Superior temporal gyrus (tissue), 1 donor: ENCODE data around the gene PCDH9.
A peak's percentile ranks its signal among the peaks of the same experiment; 100 is the strongest.

Experiments
- DNase-seq: peaks from one replicate; pipeline ENCODE4 v3.0.0-alpha.2; 2016; ENCODE audit errors: extremely low spot score

The PCDH9 gene

DNA sequence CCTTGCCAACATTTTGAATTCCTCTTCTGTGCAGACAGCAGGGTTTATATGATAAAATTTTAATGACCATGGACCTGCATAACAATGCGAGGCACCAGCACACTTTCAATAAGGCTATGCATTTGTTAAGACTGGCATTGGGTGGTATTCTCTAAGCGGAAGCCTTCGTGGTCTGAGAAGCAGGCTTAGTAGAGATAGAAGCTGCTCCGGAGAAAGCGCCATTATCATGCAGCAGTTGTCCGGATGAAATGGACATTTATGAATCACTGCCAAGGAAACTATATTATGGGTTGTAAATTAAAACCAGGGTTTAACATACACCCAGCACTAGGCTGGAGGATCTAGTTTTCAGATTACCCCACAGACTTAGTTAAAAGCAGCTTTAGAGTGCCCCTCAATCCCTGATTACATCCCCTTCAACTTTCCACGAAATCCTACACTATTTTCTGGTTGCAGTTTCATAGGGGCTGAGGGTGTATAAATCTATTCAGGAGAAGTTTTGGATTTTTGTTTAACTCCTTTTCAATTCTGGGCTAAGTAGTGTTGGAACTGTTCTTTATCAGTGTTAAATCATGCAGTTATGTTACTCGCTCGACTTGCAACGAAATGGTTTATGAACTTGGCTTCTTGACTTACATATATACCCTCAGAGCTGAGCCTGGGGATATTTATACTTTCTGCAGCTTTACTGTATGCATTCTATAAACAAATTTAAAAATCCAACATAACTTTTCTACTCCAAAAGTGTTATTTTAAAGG is 193.3 kb downstream of the PCDH9 start:
- peak; percentile 82 for DNase-seq

DNA sequence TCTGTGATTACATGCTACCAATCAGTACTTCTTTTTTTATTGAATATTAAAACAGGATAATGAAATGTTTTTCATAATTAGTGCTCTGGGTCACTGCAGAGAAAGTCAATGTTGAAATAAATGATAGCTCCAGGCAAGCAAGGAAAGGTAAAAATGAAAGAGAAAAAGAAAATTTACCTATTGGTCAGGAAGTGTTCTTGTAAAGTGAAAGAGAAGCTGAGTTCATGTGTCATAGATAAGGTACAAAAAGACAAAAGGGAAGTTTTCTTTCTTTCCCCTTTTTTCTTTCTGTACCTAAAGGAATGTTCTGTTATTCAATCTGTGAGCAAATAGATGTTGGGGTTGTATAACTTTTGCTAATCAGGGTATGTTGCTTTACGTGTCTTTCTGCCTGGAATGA is 197.0 kb downstream of the PCDH9 start:
- DNase-seq = no peak

DNA sequence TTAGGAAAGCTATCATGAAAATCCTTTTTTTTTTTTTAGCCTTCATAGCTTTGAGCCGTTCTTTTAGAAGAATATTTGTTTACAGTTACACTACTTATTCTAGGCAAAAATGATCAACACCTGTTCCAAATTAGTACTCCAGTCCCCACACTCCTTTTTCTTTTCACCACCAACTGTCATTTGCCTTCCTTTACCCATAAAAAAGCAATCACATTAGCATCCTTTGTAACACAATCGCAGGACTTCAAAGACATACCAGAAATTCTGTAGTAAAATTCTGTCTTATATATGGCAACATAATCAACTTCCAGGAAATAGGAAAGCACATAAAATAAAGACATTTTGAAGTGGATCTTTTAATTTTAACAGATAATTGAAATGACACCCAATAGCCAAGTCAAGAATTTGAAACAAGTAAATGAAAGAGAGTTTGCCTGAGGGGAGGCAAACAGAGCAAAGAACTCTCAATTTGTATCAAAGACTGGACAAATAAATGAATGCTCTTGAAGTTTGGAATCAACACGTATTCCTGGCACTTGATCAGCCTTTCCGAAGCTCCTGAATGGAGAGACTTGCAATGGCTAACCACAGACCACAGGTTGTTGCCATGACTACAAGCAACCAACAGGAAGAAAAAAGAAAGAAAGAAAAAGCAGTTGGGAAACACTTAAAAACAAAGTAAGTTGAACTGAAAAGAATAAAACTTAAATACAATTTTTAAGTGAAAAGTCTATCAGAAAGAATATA is 206.8 kb downstream of the PCDH9 start:
- DNase-seq = no peak

DNA sequence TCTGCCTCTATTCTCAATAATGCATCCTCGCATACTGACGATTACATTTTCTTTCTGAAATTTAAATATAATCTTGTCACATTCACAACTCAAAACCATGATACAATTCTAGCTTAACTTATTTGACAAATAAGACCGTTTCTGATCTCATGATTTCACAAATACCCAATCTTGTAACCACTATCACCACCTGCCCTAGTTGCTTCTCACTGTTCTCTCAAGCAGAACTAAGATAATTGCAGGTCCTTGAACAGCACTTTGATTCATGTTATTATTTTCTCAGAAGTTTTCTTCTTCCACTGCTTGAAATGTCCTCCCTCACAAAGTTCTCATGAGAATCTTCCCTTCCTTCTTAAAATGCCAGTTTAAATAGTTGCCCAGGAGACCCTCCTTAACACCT is 211.4 kb downstream of the PCDH9 start:
- no peak for DNase-seq

DNA sequence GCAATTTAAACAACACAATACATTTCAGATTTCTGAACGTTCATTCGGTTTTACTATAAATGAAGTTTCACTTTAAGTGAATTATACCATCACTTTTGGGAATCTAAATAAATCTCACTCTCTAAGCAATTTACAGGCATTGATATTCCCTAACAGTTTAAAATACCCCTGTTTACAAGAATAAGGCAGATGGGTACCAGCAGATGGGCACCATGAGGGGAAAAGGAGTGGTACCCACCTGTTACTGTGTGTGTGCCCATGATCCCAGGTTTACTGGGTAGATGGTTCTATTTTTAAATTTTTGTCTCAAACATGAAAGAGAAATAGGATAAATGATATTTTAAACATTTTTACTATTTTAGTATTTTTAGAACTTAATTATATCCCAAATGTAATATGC is 212.9 kb downstream of the PCDH9 start:
- no peak for DNase-seq

DNA sequence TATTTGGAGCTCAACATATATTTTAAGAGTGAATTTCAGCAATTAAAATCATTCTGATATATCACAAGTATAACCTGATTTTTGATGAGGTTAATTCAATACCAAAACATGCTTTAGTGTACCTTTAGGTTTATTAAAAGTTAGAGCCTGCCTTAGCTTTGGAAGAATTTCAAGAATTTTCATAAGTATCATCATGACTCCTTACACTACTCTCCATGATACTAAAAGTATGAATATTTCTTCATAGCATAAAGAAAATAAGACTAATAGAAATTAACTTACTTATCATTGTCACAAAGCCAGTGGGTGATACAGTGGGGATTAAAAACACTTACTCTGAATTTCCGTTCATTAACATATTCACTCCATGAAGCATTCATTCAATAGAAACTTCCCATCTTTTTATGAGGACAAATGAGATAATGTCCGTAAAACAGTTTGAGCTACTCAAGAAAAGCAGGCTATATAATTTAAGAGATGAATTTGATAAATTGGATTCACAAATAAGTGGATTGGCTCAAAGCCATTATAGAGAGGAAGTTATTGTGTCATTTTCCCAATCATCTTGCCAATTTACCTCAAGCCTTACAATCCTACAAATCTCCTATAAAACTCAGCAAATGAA is 214.0 kb downstream of the PCDH9 start:
- DNase-seq = no peak

DNA sequence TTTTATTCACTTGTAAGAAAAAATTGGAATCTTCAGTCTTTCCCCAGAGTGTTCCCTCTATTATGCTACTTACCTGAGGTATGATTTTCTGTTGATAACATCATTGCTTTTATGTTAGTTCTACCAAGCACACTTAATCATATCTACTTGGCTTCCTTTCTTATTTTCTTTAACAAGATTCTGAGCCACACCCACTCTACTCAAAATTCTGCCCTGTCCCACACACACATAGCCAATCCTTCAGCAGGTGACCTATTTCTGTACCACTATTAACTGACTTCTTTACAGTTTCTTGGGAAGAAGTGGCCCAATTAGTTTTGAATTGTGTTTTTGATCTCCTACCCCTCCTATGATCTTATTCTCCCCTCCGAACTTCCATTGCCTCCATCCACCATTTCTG is 215.7 kb downstream of the PCDH9 start:
- no peak for DNase-seq

DNA sequence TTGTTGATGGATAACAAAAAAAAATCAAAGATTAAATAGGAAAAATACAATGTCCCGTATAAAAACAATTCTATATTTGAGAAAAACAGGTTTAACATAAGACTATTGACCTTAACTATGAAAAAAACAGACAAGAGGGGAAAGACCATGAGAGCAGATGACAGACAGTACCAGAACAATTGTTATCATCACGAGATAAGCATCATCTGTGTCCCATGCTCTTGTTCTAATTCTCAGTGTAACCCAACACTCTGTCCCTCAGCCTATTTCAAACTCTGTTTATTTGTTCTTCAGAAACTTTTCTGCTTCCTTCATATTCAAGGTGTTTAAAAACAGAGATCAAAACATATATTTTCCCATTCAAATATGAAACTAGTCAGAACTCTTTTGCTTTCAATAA is 216.4 kb downstream of the PCDH9 start:
- no peak for DNase-seq

DNA sequence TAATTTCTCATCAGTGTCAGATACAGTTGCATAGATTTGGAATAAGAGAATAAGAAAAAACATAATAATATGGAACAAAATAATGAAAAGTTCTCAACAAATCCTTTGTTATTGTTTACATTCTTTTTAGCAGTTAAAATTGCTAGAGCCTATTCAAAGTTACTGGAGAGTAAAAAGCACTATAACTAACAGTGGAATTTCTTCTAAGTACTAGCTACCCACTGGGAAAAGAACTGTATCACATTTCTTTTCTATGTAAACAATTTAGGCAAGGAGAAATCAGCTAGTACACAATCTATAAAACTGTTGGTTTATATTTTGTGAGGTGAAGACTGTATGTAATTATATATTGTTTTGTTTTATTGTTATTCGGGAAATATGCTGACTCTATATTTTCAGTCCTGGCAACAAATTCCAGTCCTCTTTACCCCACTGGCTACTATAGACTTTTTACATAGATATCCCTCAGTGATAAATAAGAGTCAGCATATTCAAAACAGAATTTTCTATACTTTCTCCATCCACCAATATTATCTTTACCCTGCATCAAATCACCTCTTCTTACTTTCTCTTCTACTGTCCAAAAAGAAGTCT is 222.0 kb downstream of the PCDH9 start:
- DNase-seq = no peak

DNA sequence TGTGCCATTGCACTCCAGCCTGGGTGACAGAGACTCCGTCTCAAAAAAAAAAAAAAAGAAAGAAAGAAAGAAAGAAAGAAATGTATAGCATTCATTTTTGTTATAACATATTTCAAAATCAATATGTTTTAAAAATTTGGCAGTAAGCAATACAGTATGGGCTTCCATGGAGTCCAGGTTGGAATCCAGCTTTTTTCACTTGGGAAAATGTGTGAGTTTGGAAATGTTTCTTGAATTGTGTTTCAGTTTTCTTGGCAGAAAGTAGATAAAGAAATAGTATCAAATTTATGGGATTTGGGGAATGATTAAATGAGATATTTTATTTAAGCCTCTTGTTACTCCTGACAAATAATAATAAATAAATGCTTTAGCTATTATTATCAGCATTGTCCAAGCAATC is 225.6 kb downstream of the PCDH9 start:
- no peak for DNase-seq

DNA sequence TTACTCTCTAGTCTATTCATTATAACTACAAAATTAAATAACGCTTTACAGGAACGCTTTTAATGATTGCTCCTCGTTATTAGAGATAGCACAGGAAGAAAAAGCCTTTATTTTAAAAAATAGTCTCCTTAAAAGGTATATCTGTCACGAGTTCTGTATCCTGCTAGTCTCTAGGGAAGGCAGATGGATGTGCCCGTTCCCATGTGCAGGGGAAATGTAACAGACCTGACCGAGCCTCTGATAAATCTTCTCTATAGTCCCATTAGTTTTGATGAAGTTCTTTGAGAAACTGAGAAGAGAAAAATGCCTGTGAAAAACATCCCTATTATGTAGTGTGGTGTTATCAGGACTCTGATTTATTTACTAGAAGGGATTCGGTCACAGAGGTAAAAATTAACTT is 226.4 kb downstream of the PCDH9 start:
- DNase-seq = no peak

DNA sequence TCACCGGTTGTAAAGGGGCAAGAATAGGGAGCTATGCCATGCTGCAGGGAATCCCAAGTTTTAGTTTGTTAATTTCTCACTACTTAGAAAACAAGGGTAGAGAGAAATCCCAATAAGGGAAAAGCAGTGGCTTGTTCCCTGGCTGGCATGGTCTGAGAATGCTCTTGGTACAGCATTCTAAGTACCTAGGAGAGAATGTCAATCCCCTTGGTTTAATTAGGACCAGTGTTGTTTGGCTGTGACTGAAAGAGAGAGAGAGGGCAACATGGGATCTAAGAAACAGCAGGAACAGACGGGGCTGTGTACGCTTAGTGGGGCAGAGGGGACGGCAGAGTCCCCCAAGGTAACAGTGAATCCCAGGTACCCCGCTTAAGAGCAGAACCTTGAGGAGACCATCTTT is 228.8 kb downstream of the PCDH9 start:
- DNase-seq = no peak

DNA sequence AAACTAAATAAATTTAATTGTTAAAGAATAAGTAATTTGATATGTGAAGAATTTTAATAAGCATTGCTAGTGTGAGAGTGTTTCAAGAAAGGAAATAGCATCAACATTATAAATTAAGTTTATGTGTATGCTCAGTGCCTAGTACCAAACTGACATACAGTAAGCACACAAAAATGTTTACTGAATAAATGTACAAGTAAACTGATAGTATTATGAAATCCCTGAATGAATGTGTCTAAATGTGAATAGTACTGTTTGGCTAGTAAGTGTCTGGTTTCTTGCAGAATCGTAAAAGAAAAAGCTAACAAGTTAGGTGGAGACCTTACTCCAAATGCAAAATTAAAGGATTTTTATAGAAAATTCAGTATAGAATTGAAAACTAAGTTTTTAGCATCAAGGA is 233.6 kb downstream of the PCDH9 start:
- no peak for DNase-seq

DNA sequence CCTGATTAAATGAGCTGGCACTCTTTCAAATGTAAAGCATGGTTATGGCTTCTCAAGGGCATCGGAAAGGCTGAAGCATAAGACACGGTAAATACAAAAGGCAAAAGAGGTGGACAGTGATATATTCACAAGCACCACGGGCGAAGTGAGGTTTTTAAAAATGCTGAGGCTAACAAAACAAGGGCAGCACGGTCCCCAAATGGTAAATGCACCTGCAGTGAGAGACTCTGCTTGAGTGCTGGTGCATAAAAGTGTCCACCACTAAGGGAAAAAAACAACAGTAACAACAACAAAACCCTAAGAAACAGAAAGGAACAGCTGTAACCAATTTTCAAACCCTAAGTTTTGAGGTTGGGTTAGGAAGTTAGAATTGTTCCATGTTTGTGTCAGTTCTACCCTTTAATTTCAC is 234.9 kb downstream of the PCDH9 start:
- no peak for DNase-seq

DNA sequence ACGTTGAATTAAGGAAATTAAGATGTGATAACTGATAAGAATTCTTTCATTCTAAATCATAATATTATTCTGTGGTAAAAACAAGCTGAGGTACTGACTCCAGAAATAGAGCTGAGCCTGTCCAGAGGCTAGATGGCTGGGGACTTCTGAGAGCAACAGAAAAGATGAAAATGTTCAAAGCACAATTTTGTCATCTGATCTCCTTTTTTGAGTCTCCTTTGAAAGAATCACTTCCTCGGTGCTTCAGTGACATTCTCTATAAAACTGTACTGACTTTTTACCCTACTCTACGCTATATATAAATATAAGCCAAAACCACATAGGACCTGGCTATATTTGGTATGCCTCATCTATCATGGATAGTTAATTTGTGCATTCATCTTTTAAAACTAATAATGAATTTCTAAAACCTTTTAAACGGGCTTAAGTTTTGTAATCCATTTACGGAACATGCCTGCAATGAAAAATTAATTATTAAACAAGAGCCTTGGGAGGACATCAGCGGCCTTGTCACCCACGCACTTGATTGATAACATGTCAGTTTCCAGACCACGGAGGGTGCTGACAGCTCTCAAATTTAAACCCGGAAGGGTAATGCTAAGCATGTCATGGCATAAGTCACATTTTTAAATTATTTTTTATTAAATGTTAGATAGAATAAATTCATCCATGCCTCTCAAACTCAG is 235.5 kb downstream of the PCDH9 start:
- DNase-seq = no peak

DNA sequence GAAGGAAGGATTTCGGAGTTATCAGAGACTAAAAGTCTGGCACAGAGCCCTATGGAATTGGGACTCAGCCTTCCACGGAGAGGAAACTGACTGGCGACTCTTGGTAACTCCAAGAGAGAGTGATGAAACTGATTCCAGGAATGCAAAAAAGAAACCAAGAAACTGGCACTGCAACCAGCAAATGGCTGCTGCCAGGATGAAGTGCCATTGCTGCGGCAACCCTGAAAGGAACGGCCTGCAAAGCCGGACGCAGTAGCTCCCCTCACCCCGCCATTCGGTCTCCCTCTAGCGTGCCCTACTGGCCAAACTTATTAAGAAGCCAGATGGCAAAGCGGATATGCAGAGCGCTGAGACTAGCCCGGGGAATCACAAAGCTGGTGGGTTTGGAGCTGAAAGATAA is 236.0 kb downstream of the PCDH9 start:
- peak; percentile 97 for DNase-seq

DNA sequence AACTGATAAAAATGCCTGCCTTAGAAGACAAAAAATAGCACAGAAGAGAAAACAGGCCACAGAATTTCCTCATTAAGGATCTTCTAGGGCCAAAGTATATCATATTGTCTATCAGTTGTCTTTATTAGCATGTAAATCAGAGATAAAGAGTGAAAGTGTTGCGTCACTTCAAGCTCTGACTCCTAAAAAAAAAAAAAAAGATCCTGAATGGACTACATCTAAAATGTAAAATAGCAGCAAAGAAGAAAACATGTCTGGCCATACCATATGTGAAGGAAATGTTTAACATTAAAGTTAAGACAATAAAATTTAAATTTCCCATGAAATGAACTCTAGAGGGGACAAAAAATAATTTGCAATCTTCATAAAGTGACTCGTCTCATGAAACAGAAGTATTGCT is 237.4 kb downstream of the PCDH9 start:
- DNase-seq = no peak

DNA sequence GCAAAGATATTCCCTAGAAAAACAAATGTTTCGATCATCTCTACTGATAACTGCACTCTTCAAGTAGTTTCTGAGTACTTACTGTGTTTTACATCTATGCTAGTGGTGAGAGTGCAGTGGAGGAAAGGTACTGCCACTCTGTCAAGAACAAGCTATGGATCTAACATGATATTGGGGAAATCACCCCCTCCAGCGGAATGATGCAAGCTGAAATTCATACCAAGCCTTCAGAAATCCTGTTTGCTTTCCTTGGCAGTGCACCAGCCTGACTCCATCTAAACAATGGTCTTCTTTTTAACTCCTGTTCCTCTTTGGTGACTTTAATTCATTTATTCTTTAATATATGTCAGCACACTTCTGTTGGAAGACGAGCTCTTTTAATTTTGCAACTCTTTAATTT is 238.0 kb downstream of the PCDH9 start:
- DNase-seq = peak; percentile 87

DNA sequence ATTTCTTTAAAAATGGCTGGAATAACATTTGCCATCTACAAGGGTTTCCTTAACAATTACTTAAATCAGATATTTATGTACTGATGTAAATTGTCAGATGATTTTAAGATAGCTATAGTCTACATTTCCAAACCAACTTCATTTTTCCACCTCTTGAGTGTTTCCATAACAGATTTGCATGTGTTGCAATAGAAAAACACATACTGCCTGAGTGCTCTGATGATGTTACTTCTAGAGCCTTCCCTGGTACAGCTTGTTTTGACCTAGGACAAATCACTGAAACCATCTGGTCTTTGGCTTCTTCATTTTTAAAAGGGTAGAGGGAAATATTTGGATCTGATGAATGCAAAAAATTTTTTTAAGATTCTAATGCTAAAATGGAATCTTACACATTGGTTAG is 245.9 kb downstream of the PCDH9 start:
- DNase-seq = no peak

DNA sequence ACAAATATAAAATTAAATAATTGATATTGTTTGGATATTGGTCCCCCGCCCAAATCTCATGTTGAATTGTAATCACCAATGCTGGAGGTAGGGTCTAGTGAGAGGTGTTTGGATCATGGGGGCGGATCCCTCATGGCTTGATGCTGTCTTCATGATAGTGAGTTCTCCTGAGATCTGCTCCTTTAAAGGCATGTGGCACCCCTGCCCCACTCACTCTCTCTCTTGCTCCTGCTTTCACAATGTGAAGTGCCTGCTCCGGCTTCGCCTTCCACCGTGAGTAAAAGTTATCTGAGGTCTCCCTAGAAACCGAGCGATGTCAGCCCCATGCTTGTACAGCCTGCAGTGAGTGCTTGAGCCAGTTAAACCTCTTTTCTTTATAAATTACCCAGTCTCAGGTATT is 248.2 kb downstream of the PCDH9 start:
- DNase-seq = no peak

DNA sequence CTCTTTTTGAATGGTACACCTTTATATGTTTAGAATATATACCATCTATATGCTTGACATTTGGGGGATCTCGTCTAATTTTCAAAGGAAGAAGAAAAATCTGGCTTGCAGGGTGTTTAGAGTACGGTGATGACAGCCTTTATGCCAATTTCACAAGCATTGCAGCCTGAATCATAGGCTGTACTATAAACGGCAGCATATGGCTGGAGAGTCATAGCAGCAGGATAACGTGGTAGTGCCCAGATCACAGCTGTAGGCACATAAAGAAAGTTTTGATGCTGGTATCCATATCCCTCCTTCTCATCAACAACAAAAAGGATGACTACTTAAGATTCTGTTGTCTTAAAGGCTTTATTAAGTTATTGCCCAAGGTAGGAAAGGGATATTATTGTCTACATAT is 253.0 kb downstream of the PCDH9 start:
- no peak for DNase-seq

DNA sequence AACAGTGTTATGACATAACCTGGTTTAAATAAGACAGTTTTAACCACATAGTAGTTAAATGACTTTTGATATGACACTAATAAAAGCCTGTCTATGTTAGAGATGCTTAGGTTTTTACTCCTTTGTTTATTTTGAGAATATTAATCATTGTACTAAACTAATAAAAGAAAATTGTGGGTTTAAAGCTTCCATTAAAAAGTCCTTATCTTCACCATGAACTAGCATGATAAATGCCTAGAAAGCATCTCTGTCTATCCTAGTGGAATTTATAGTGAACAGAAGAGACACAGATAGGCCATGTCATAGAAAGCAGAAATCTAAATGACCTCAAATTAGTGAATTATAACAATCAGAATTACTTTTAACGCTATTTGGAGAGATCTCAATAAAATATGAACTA is 255.2 kb downstream of the PCDH9 start:
- no peak for DNase-seq
